Natural killer cell (primary cell): ENCODE measurements around the gene DEFB113. TPM values are rescaled to one million over a fixed set of nuclear protein-coding genes. Genes with fewer than 3 reads are reported as not detected.

Experiments
- ATAC-seq, 3 donors: fragments of 150-1000 bp in 2 of 3; fragments of 200-7000 bp in 1 of 3; cut with Tn5 transposase; 1 replicate in 1 of 3; 2 replicates in 2 of 3; pipeline ENCODE4 v1.10.0; 2021; ENCODE audit warnings: mild to moderate bottlenecking in 2 of 3, moderate library complexity in 2 of 3
- DNase-seq, 2 donors: peaks; one replicate each; pipeline versions ENCODE4 v3.0.0 to v3.0.0-alpha.2; 2013 to 2021; ENCODE audit warnings: mixed read lengths in 1 of 2
- H3K27ac ChIP-seq: one replicate; pipeline ENCODE4 v1.5.1; 2013; ENCODE audit warnings: mild to moderate bottlenecking, low read length
- H3K27me3 ChIP-seq: one replicate; pipeline ENCODE4 v1.6.1; 2013; ENCODE audit warnings: low read length; ENCODE audit not compliant: control insufficient read depth, insufficient read depth
- H3K36me3 ChIP-seq: one replicate; pipeline ENCODE4 v1.6.1; 2013; ENCODE audit warnings: low read length; ENCODE audit not compliant: control insufficient read depth, insufficient read depth
- H3K4me1 ChIP-seq: one replicate; pipeline ENCODE4 v1.6.1; 2013; ENCODE audit warnings: low read length; ENCODE audit not compliant: control insufficient read depth, insufficient read depth
- H3K4me3 ChIP-seq: one replicate; pipeline ENCODE4 v1.5.1; 2013; ENCODE audit warnings: low read length
- H3K9me3 ChIP-seq: one replicate; pipeline ENCODE4 v1.6.1; 2013; ENCODE audit warnings: low read length; ENCODE audit not compliant: control insufficient read depth, insufficient read depth
- H3K27ac Mint-ChIP-seq, 2 donors: one replicate each; pipeline ENCODE4 v1.8.0; 2022; ENCODE audit warnings: mild to moderate bottlenecking in 2 of 2, mixed read lengths in 2 of 2, moderate library complexity in 1 of 2
- H3K27me3 Mint-ChIP-seq, 2 donors: one replicate each; pipeline ENCODE4 v1.8.0; 2022; ENCODE audit warnings: low read depth in 2 of 2, mixed read lengths in 2 of 2
- H3K36me3 Mint-ChIP-seq: one replicate; pipeline ENCODE4 v1.8.0; 2022; ENCODE audit warnings: mixed read lengths
- H3K4me1 Mint-ChIP-seq, 2 donors: one replicate each; pipeline ENCODE4 v1.8.0; 2022; ENCODE audit warnings: mixed read lengths in 2 of 2
- H3K4me3 Mint-ChIP-seq: one replicate; pipeline ENCODE4 v1.8.0; 2022; ENCODE audit warnings: mild to moderate bottlenecking, moderate library complexity, mixed read lengths
- H3K9me3 Mint-ChIP-seq, 2 donors: one replicate each; pipeline ENCODE4 v1.8.0; 2022; ENCODE audit warnings: mixed read lengths in 2 of 2
- WGBS: methylation state at CpG from one replicate; pipeline ENCODE4 v1.1.7; 2013; ENCODE audit warnings: missing lambda C conversion rate; ENCODE audit not compliant: insufficient coverage; 5-methylcytosine and 5-hydroxymethylcytosine counted together
- intact Hi-C: fragments of 100-400 bp; cut with micrococcal nuclease; formaldehyde crosslinking; loops from one replicate; pipeline ENCODE4 v1.14.2; 2022
- total RNA-seq, 4 donors: library from RNA; stranded (reverse); fragments of 120-200 nt in 1 of 4; gene quantifications; one replicate each; pipeline versions ENCODE4 v1.2.3 to v1.2.4, GENCODE V29; 2013 to 2022
- TF ChIP-seq, protein P1 (sequence below): fragments of 200-600 bp; IDR thresholded peaks from one replicate; pipeline ENCODE4 v1.8.0; 2022; ENCODE audit warnings: antibody characterized with exemption

DEFB113 gene
- total RNA-seq, 3 donors from 2014 or later (not counting 1 experiment from before 2014, with no cell fraction given): not detected

- H3K27me3 ChIP-seq: no peaks in the 10 kb centered on the region
- intact Hi-C loops: no loop called here
- no peak overlapping the region for H3K27ac Mint-ChIP-seq
- H3K4me3 Mint-ChIP-seq: no peak overlapping the region
- H3K9me3 ChIP-seq: no peaks in the 10 kb centered on the region
- no peak overlapping the region for H3K27ac ChIP-seq
- no peaks in the 10 kb centered on the region for H3K27me3 Mint-ChIP-seq
- no peak overlapping the region for H3K4me3 ChIP-seq
- peaks cover 10 to 11% of the 10 kb centered on the region in 2 donors for H3K9me3 Mint-ChIP-seq
- H3K36me3 Mint-ChIP-seq: no peaks in the 10 kb centered on the region
- no peaks in the 10 kb centered on the region for H3K4me1 ChIP-seq
- ATAC-seq (no peak), DNase-seq (no peak)
- TF ChIP-seq, protein P1, sequence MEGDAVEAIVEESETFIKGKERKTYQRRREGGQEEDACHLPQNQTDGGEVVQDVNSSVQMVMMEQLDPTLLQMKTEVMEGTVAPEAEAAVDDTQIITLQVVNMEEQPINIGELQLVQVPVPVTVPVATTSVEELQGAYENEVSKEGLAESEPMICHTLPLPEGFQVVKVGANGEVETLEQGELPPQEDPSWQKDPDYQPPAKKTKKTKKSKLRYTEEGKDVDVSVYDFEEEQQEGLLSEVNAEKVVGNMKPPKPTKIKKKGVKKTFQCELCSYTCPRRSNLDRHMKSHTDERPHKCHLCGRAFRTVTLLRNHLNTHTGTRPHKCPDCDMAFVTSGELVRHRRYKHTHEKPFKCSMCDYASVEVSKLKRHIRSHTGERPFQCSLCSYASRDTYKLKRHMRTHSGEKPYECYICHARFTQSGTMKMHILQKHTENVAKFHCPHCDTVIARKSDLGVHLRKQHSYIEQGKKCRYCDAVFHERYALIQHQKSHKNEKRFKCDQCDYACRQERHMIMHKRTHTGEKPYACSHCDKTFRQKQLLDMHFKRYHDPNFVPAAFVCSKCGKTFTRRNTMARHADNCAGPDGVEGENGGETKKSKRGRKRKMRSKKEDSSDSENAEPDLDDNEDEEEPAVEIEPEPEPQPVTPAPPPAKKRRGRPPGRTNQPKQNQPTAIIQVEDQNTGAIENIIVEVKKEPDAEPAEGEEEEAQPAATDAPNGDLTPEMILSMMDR: no peak
- H3K4me1 Mint-ChIP-seq: no peaks in the 10 kb centered on the region
- no peaks in the 10 kb centered on the region for H3K36me3 ChIP-seq
Measured at GRCh38 chr6:49929340-49929739, 40.1 kb downstream of the DEFB113 start.

GRCh38 chr6:49923826-49924225, 45.6 kb downstream of the DEFB113 start:
- H3K4me3 ChIP-seq: no peak overlapping the region
- Mint-ChIP-seq H3K36me3 (no peaks in the 10 kb centered on the region), H3K27ac (no peak overlapping the region), H3K4me3 (no peak overlapping the region), H3K27me3 (no peaks in the 10 kb centered on the region), H3K9me3 (peaks cover 12 to 16% of the 10 kb centered on the region in 2 donors), H3K4me1 (no peaks in the 10 kb centered on the region)
- DNase-seq: no peak
- no peaks in the 10 kb centered on the region for H3K27me3 ChIP-seq
- H3K36me3 ChIP-seq: no peaks in the 10 kb centered on the region
- no peak for ATAC-seq
- H3K9me3 ChIP-seq: no peaks in the 10 kb centered on the region
- WGBS: 90% methylated on average over 3 of the region's 3 CpGs
- H3K27ac ChIP-seq: no peak overlapping the region
- no peaks in the 10 kb centered on the region for H3K4me1 ChIP-seq
- intact Hi-C loops: no loop called here
- TF ChIP-seq, protein P1: no peak

- no peak overlapping the region for H3K4me3 Mint-ChIP-seq
- DNase-seq (no peak), ATAC-seq (no peak)
- Histone ChIP-seq H3K27ac (no peak overlapping the region), H3K27me3 (no peaks in the 10 kb centered on the region), H3K36me3 (no peaks in the 10 kb centered on the region), H3K4me1 (no peaks in the 10 kb centered on the region), H3K9me3 (no peaks in the 10 kb centered on the region), H3K4me3 (no peak overlapping the region)
- H3K36me3 Mint-ChIP-seq: no peaks in the 10 kb centered on the region
- H3K9me3 Mint-ChIP-seq: peaks cover 11 to 20% of the 10 kb centered on the region in 2 donors
- no peaks in the 10 kb centered on the region for H3K4me1 Mint-ChIP-seq
- no peaks in the 10 kb centered on the region for H3K27me3 Mint-ChIP-seq
- WGBS: 100% methylated on average over 1 of the region's 5 CpGs
- H3K27ac Mint-ChIP-seq: no peak overlapping the region
- TF ChIP-seq, protein P1: no peak
- intact Hi-C loops: no loop called here
Measured at GRCh38 chr6:49919935-49920644, 49.3 kb downstream of the DEFB113 start.

DNA sequence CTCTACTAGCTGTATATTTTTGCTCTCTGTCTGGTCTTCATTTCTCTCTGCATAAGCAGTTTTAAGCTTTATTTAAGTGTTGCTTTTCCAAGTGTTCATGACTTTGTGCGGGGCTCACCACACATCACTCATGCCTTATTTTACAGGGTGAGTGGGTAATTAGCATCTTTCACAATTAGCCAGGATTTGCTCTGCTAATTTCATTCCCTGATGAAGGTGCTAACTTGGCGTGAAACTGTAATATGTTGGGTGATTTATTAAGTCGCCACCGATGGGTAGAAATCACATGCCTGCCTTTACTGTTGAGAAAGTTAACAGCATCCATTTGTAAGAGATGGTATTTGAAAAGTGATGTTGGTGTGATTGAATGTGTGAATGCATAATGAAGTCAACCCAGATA, 50.2 kb downstream of the DEFB113 start:
- Histone ChIP-seq H3K27ac (no peak overlapping the region), H3K27me3 (no peaks in the 10 kb centered on the region), H3K4me3 (no peak overlapping the region), H3K36me3 (no peaks in the 10 kb centered on the region), H3K9me3 (no peaks in the 10 kb centered on the region), H3K4me1 (no peaks in the 10 kb centered on the region)
- intact Hi-C loops: no loop called here
- no peaks in the 10 kb centered on the region for H3K4me1 Mint-ChIP-seq
- ATAC-seq (no peak), DNase-seq (no peak)
- 74% methylated on average over 3 of the region's 4 CpGs for WGBS
- no peaks in the 10 kb centered on the region for H3K27me3 Mint-ChIP-seq
- H3K4me3 Mint-ChIP-seq: no peak overlapping the region
- no peak overlapping the region for H3K27ac Mint-ChIP-seq
- TF ChIP-seq, protein P1: no peak
- peaks cover 11 to 20% of the 10 kb centered on the region in 2 donors for H3K9me3 Mint-ChIP-seq
- no peaks in the 10 kb centered on the region for H3K36me3 Mint-ChIP-seq
